ENCODE data around the gene MEGF6.

The MEGF6 gene, protein sequence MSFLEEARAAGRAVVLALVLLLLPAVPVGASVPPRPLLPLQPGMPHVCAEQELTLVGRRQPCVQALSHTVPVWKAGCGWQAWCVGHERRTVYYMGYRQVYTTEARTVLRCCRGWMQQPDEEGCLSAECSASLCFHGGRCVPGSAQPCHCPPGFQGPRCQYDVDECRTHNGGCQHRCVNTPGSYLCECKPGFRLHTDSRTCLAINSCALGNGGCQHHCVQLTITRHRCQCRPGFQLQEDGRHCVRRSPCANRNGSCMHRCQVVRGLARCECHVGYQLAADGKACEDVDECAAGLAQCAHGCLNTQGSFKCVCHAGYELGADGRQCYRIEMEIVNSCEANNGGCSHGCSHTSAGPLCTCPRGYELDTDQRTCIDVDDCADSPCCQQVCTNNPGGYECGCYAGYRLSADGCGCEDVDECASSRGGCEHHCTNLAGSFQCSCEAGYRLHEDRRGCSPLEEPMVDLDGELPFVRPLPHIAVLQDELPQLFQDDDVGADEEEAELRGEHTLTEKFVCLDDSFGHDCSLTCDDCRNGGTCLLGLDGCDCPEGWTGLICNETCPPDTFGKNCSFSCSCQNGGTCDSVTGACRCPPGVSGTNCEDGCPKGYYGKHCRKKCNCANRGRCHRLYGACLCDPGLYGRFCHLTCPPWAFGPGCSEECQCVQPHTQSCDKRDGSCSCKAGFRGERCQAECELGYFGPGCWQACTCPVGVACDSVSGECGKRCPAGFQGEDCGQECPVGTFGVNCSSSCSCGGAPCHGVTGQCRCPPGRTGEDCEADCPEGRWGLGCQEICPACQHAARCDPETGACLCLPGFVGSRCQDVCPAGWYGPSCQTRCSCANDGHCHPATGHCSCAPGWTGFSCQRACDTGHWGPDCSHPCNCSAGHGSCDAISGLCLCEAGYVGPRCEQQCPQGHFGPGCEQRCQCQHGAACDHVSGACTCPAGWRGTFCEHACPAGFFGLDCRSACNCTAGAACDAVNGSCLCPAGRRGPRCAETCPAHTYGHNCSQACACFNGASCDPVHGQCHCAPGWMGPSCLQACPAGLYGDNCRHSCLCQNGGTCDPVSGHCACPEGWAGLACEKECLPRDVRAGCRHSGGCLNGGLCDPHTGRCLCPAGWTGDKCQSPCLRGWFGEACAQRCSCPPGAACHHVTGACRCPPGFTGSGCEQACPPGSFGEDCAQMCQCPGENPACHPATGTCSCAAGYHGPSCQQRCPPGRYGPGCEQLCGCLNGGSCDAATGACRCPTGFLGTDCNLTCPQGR (N-terminal part only)

DNA sequence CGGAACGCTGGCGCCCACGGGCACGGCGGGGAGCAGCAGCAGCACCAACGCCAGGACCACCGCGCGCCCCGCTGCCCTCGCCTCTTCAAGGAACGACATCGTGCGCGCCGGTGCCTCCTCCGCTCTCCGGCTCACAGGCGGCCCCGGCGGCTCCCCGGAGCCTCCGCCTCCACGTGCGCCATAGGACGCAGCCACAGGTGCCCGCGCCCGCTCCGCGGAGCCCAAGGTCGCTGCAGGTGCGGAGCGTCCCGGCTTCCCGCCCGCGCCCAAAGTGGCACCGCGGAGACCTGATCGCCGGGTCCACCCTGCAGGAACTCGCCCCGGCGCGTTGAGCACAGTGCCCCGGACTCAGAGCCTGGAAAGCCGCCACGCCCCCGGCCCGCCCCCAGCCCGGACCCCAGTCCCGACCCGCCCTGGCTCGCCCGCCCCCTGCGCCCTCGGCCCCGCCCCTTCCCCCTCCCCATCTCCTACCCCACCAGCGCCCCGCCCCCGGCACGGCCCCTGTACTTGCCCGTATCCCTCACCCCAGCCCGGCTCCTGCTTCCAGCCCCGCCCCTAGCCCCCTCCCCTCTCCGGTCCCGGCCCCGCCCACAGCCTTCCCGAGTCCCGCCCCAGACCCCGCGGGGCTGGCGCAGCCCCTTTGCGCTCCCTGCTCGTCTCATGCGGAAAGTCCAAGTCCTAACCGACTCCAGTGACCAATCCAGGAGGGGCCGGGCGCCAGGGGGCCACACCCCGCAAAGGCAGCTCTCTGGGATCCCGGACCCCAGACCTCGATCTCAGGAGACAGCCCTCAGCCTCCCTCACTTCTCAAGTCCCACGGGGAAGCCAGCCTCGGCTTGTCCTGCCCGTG lies at the start of gene MEGF6:
Gene MEGF6, minus strand, starts transcription at position 339 of the 850 bp plus-strand sequence. Its CDS starts 240 bp downstream, at position 99.
- DNase-seq (ENCODE audit: low read depth in 2 of 2): peak in 1 of 2 donors; percentile 66
- H3K4me3 ChIP-seq (replicated peaks in 1 of 2; ENCODE audit: low read depth in 2 of 2, low read length in 2 of 2): peak within 1 kb of the TSS in 1 of 2 donors; percentile 22
- TF ChIP-seq, protein P1, sequence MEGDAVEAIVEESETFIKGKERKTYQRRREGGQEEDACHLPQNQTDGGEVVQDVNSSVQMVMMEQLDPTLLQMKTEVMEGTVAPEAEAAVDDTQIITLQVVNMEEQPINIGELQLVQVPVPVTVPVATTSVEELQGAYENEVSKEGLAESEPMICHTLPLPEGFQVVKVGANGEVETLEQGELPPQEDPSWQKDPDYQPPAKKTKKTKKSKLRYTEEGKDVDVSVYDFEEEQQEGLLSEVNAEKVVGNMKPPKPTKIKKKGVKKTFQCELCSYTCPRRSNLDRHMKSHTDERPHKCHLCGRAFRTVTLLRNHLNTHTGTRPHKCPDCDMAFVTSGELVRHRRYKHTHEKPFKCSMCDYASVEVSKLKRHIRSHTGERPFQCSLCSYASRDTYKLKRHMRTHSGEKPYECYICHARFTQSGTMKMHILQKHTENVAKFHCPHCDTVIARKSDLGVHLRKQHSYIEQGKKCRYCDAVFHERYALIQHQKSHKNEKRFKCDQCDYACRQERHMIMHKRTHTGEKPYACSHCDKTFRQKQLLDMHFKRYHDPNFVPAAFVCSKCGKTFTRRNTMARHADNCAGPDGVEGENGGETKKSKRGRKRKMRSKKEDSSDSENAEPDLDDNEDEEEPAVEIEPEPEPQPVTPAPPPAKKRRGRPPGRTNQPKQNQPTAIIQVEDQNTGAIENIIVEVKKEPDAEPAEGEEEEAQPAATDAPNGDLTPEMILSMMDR (IDR thresholded peaks at IDR 0.05; ENCODE audit: low read depth, low read length): no peak

DNA sequence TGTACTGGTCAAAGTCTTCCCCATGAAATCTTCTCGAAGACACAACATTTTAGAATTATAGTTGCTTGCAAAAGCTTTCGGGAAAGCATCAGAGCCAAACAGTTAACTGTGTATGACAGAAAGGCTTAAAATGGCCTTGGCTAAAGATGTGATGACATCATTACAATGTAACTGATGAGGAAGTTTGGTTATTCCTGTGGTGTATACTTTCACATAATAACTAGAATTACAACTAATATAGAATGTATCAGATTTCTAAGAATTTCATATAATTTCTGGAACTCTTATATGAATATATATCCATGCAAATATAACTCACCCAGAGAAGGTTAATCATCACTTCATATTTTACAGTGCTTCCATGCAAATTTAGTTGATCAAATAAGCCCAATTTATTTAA lies 49.4 kb upstream of the MEGF6 start:
- TF ChIP-seq, protein P1 (IDR thresholded peaks at IDR 0.05; ENCODE audit: low read depth, low read length): no peak
- H3K4me3 ChIP-seq (replicated peaks in 1 of 2; ENCODE audit: low read depth in 2 of 2, low read length in 2 of 2): no peak overlapping the region
- DNase-seq (ENCODE audit: low read depth in 2 of 2): no peak

DNA sequence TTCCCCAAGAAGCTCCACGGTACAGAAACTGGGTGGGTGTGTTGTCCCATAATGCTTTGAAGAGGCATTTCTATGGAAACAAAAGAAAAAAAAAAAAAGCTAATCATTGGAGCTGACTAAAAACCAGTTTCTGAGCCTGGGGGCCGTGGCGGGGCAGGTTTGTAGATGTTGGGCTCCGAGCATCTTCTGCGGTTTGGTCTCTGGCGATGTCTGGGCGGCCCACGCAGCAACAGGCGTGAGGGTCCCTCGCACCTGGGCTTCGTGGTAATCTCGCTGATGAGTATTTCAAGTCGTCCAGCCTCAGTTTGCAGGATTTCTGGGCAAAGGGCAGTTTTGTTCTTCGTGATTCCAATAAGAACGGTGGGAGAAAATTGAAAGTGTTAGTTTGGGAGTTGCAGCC lies 47.8 kb upstream of the MEGF6 start:
- H3K4me3 ChIP-seq (replicated peaks in 1 of 2; ENCODE audit: low read depth in 2 of 2, low read length in 2 of 2): no peak overlapping the region
- no peak for DNase-seq (ENCODE audit: low read depth in 2 of 2)
- TF ChIP-seq, protein P1 (IDR thresholded peaks at IDR 0.05; ENCODE audit: low read depth, low read length): no peak

DNA sequence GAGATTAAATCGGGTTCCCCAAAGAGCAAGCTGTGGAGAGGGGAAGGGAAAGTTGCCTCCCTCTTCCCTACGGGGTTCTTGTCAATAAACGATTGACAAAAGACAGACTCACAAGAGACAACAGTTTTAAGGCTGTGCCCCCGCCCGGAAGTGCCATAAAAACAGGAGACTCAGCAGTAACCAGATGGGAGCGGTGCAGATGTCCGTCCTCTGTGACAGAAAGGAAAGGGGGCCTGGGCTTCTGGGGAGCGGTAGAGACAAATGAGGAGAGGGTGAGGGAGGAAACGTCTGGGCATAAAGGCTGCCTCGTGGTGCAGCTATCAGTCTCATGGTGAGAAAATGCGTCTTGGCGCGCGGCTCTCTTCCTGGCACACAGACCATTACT lies 46.9 kb upstream of the MEGF6 start:
- H3K4me3 ChIP-seq (replicated peaks in 1 of 2; ENCODE audit: low read depth in 2 of 2, low read length in 2 of 2): no peak overlapping the region
- TF ChIP-seq, protein P1 (IDR thresholded peaks at IDR 0.05; ENCODE audit: low read depth, low read length): no peak
- DNase-seq (ENCODE audit: low read depth in 2 of 2): no peak

DNA sequence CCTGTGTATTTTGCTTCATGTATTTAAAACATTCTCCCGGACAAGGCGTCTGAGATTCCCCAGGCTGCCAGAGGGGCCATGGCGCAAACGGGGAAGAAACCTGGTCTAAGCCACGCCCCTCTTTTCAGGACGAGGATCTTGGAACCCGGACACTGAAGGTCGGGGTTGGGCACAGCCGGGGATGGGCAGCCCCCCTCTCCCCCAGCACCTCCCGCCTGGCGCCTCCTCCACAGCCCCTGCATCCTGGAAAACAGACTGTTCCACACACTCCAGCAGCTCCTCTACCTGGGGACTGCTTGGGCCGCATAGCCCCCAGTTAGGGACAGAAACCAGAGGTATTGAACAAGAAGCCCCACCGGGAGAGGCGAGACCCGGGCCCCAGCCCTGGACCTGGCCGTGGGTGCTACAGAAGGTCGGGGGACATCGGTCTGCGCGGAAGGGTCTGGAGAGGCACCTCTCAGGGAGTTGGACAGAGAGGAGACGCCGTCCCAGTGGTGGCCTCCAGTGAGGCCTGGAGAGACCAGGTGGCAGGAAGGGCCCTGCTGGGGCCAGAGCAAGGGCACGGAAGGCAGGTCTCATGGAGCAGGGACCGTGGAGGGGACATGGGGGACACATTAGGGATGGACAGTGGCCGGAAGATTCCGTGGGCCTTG lies 46.4 kb upstream of the MEGF6 start:
- no peak for DNase-seq (ENCODE audit: low read depth in 2 of 2)
- TF ChIP-seq, protein P1 (IDR thresholded peaks at IDR 0.05; ENCODE audit: low read depth, low read length): no peak
- no peak overlapping the region for H3K4me3 ChIP-seq (replicated peaks in 1 of 2; ENCODE audit: low read depth in 2 of 2, low read length in 2 of 2)
